OCI-LY1 (cell line): Measurements from ENCODE around the gene KREMEN1.

Experiments used
- H2AFZ ChIP-seq: fragments of 200-600 bp; sonication (generic), shearing (Covaris generic); 2 replicates; pipeline ENCODE4 v1.6.0; 2014; ENCODE audit warnings: antibody characterized with exemption, mild to moderate bottlenecking, low read length
- H3F3A ChIP-seq: fragments of 200-600 bp; sonication (generic), shearing (Covaris generic); 2 replicates; pipeline ENCODE4 v1.6.0; 2014; ENCODE audit warnings: mild to moderate bottlenecking, antibody characterized with exemption, low read length, moderate library complexity; ENCODE audit not compliant: insufficient read depth
- H3K27ac ChIP-seq: fragments of 200-600 bp; sonication (generic); 2 replicates; pipeline ENCODE4 v1.5.1; 2014; ENCODE audit warnings: low read length, mixed run types, mild to moderate bottlenecking, low read depth; ENCODE audit not compliant: poor library complexity, severe bottlenecking
- H3K27me3 ChIP-seq: fragments of 200-600 bp; sonication (generic); 2 replicates; pipeline ENCODE4 v1.6.0; 2014; ENCODE audit warnings: antibody characterized with exemption, mild to moderate bottlenecking, low read length, moderate library complexity; ENCODE audit not compliant: insufficient read depth
- H3K36me3 ChIP-seq: fragments of 200-600 bp; sonication (generic); 2 replicates; pipeline ENCODE4 v1.6.1; 2014; ENCODE audit warnings: mild to moderate bottlenecking, antibody characterized with exemption, low read length, moderate library complexity, mixed read lengths; ENCODE audit not compliant: insufficient read depth
- H3K4me1 ChIP-seq: fragments of 200-600 bp; sonication (generic); 2 replicates; pipeline ENCODE4 v1.5.1; 2014; ENCODE audit warnings: mild to moderate bottlenecking, low read length, moderate library complexity; ENCODE audit not compliant: insufficient read depth, severe bottlenecking
- H3K4me2 ChIP-seq: fragments of 200-600 bp; sonication (generic), shearing (Covaris generic); 2 replicates; pipeline ENCODE4 v1.6.1; 2014; ENCODE audit warnings: low read length
- H3K4me3 ChIP-seq: fragments of 200-600 bp; sonication (generic); 2 replicates; pipeline ENCODE4 v1.5.1; 2014; ENCODE audit warnings: low read length, low read depth, mild to moderate bottlenecking, mixed read lengths; ENCODE audit not compliant: poor library complexity, severe bottlenecking
- H3K79me2 ChIP-seq: fragments of 200-600 bp; shearing (Covaris generic); 2 replicates; pipeline ENCODE4 v1.6.1; 2016; ENCODE audit warnings: mixed run types, low read length, mixed read lengths; ENCODE audit not compliant: insufficient read depth
- H3K9ac ChIP-seq: fragments of 200-600 bp; sonication (generic), shearing (Covaris generic); 2 replicates; pipeline ENCODE4 v1.6.1; 2014; ENCODE audit warnings: mild to moderate bottlenecking, low read length, mixed read lengths
- H3K9me2 ChIP-seq: fragments of 200-600 bp; sonication (generic), shearing (Covaris generic); 2 replicates; pipeline ENCODE4 v1.6.1; 2014; ENCODE audit warnings: low read depth, mild to moderate bottlenecking, low read length, mixed read lengths
- H3K9me3 ChIP-seq: fragments of 200-600 bp; shearing (Covaris generic); 2 replicates; pipeline ENCODE4 v1.6.1; 2014; ENCODE audit warnings: low read length, mixed read lengths
- H4K20me1 ChIP-seq: fragments of 200-600 bp; sonication (generic), shearing (Covaris generic); 2 replicates; pipeline ENCODE4 v1.6.0; 2016; ENCODE audit warnings: mild to moderate bottlenecking, low read length; ENCODE audit not compliant: insufficient read depth
- EZH2 ChIP-seq: fragments of 200-600 bp; sonication (generic), shearing (Covaris generic); IDR thresholded peaks from 2 replicates; pipeline ENCODE4 v1.8.0; 2017; ENCODE audit warnings: borderline replicate concordance, mixed run types, mild to moderate bottlenecking, antibody characterized with exemption, low read length, moderate library complexity, mixed read lengths
- TF ChIP-seq, protein P1 (sequence below): fragments of 200-600 bp; sonication (generic), shearing (Covaris generic); IDR thresholded peaks from 2 replicates; pipeline ENCODE4 v1.5.1; 2017; ENCODE audit warnings: mild to moderate bottlenecking, antibody characterized with exemption, low read length, moderate library complexity, mixed read lengths

The KREMEN1 gene

DNA sequence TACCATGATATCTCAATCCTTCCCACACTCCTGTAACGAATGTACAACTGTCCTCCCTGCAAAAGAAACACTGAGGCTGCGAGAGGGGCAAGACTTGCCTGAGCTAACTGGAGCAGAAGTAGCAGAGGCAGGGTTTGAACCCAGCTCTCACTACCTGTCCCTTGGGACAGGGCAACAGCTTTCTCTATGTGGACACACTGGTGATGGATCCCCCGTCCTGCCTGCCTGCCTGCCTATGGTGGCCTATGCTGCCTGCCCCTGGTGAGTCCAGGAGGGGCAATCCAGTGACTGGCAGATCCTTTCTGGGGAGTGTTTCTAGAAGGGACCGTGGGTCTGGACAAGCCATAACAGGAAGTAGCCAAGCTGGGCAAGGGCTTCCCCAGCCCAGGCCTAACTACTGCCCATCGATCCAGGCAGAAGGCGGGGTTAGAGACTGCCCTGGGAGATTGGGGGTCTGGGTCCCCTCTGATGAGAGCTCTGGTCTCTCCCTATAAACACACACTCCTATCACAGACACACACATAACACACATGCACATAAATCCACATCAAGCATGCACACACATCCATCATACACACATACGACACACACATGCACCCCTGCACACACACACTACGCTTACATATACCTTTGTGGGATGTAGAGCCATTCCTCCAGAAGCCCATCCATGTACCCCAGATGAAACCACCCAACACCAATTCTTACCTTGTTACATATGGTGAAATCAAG is 131.8 kb downstream of the KREMEN1 start:
- Histone ChIP-seq H3K9ac (no peak overlapping the region), H3F3A (no peaks in the 10 kb centered on the region)

DNA sequence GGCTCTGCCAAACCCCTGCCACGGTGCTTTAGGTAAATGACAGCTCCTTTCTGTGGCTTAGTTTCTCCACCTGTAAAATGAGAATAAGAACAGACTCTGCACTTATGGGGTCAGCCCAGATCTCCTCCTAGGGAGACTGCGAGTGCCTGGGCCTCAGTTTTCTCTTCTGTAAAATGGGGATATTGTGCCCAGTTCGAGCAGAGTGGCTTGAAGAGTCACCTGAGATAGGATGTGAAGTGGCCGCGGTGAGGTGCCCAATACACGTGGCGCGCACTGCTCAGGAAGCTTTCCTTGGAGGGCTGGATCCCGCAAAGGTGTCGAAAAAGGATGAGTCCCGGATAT is 132.4 kb downstream of the KREMEN1 start:
- Histone ChIP-seq H3K4me3 (no peak overlapping the region), H3K9ac (no peak overlapping the region), H3K79me2 (no peaks in the 10 kb centered on the region), H2AFZ (no peak overlapping the region), H3F3A (no peaks in the 10 kb centered on the region), H3K9me2 (no peaks in the 10 kb centered on the region), H3K27ac (no peak overlapping the region), H4K20me1 (no peaks in the 10 kb centered on the region), H3K9me3 (no peaks in the 10 kb centered on the region), H3K27me3 (0 out of 2 replicates have a peak, but pooled peaks cover 3% of the 10 kb centered on the region), H3K36me3 (no peaks in the 10 kb centered on the region), H3K4me2 (no peak overlapping the region), H3K4me1 (no peaks in the 10 kb centered on the region)
- TF ChIP-seq, protein P1, sequence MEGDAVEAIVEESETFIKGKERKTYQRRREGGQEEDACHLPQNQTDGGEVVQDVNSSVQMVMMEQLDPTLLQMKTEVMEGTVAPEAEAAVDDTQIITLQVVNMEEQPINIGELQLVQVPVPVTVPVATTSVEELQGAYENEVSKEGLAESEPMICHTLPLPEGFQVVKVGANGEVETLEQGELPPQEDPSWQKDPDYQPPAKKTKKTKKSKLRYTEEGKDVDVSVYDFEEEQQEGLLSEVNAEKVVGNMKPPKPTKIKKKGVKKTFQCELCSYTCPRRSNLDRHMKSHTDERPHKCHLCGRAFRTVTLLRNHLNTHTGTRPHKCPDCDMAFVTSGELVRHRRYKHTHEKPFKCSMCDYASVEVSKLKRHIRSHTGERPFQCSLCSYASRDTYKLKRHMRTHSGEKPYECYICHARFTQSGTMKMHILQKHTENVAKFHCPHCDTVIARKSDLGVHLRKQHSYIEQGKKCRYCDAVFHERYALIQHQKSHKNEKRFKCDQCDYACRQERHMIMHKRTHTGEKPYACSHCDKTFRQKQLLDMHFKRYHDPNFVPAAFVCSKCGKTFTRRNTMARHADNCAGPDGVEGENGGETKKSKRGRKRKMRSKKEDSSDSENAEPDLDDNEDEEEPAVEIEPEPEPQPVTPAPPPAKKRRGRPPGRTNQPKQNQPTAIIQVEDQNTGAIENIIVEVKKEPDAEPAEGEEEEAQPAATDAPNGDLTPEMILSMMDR = no peak
- TF ChIP-seq EZH2 = no peak

More for the DNA sequence above, 131.8 kb downstream of the KREMEN1 start:
- H3K36me3 ChIP-seq = no peaks in the 10 kb centered on the region
- no peak overlapping the region for H3K27ac ChIP-seq
- TF ChIP-seq, protein P1 = no peak
- no peak for TF ChIP-seq EZH2
- no peaks in the 10 kb centered on the region for H4K20me1 ChIP-seq
- H2AFZ ChIP-seq = no peak overlapping the region
- H3K4me3 ChIP-seq = no peak overlapping the region
- no peaks in the 10 kb centered on the region for H3K79me2 ChIP-seq
- H3K9me2 ChIP-seq = no peaks in the 10 kb centered on the region
- H3K9me3 ChIP-seq = no peaks in the 10 kb centered on the region
- 0 out of 2 replicates have a peak, but pooled peaks cover 3% of the 10 kb centered on the region for H3K27me3 ChIP-seq
- H3K4me2 ChIP-seq = no peak overlapping the region
- no peaks in the 10 kb centered on the region for H3K4me1 ChIP-seq

DNA sequence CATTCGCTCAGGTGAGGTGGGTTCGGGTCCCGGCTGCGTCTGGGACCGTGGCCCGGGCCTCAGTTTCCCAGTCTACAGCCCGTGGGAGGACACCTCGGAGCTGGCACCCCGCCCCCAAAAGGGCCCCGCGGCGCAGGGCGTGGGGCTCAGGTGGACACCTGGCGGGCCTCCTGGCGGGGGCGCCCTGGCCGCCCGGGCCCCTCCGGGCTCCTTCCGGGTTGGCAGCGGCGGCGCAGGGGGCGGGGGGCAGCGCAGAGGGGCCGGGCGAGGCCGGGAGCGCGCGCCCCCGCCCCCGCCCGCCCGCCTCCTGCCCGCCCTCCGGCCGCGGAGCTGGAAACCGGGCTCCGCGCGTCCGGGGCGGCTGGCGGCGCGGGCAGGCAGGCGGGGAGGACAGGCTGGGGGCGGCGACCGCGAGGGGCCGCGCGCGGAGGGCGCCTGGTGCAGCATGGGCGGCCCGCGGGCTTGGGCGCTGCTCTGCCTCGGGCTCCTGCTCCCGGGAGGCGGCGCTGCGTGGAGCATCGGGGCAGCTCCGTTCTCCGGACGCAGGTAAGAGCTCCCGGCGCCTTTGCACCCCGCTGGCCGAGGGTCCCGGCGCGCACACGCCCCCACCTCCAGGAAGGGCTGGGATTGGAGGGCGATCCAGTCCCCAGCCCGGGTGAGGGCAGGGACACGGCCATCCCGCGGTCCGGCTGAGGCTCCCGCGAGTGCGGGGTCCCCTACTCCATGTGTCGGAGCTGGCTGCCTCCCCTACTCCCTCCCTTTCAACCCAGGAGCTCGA is 132.9 kb downstream of the KREMEN1 start, which contains the start of gene EMID1:
Gene EMID1, plus strand, starts transcription at position 303 of the 778 bp plus-strand sequence. Its CDS starts 143 bp downstream, at position 446.
- Histone ChIP-seq H4K20me1 (no peaks in the 10 kb centered on the region), H3K27me3 (0 out of 2 replicates have a peak, but pooled peaks cover 3% of the 10 kb centered on the region), H3K4me2 (no peak within 1 kb of the TSS), H3K27ac (no peak within 1 kb of the TSS), H3F3A (no peaks in the 10 kb centered on the region), H3K4me1 (no peaks in the 10 kb centered on the region), H3K4me3 (no peak within 1 kb of the TSS), H3K9ac (no peak within 1 kb of the TSS), H3K9me2 (no peaks in the 10 kb centered on the region), H2AFZ (no peak within 1 kb of the TSS), H3K79me2 (no peaks in the 10 kb centered on the region), H3K9me3 (no peaks in the 10 kb centered on the region), H3K36me3 (no peaks in the 10 kb centered on the region)
- TF ChIP-seq, protein P1 = no peak
- no peak for TF ChIP-seq EZH2
